ENCODE measurements around the gene TMIGD1. TPM values are rescaled to one million over a fixed set of nuclear protein-coding genes. Genes with fewer than 3 reads are reported as not detected.

TMIGD1 gene
- total RNA-seq, 1 experiment from 2014 or later = not detected

DNA sequence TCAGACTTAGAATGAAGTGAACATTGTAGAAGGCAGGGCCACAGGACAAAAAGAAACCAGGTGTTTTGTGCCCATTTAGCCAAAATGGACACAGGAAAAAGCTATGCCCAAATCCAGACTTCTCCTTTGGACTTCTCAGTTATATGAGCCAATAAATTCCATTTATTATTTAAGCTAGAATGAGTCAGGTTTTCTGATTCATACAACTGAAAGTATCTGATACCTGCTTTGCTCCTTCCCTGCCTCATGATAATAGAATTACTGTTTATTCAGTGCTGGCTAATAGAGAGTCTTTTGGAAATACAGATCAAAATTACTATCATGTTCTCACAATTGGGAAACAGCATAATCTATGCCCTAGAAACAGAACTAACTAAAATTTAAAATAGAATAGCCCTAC is 36.1 kb upstream of the TMIGD1 start:
- TF ChIP-seq EZH2 (IDR thresholded peaks at IDR 0.05; ENCODE audit: borderline replicate concordance, low read depth, low read length, poor library complexity, severe bottlenecking) = no peak
- TF ChIP-seq, protein P1, sequence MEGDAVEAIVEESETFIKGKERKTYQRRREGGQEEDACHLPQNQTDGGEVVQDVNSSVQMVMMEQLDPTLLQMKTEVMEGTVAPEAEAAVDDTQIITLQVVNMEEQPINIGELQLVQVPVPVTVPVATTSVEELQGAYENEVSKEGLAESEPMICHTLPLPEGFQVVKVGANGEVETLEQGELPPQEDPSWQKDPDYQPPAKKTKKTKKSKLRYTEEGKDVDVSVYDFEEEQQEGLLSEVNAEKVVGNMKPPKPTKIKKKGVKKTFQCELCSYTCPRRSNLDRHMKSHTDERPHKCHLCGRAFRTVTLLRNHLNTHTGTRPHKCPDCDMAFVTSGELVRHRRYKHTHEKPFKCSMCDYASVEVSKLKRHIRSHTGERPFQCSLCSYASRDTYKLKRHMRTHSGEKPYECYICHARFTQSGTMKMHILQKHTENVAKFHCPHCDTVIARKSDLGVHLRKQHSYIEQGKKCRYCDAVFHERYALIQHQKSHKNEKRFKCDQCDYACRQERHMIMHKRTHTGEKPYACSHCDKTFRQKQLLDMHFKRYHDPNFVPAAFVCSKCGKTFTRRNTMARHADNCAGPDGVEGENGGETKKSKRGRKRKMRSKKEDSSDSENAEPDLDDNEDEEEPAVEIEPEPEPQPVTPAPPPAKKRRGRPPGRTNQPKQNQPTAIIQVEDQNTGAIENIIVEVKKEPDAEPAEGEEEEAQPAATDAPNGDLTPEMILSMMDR (conservative IDR thresholded peaks at IDR 0.05; ENCODE audit: low read depth, low read length) = no peak
- no peaks in the 10 kb centered on the region for H3K36me3 ChIP-seq (ENCODE audit: insufficient read depth, low read length, poor library complexity, severe bottlenecking)
- no peak overlapping the region for H3K4me3 ChIP-seq (ENCODE audit: low read depth, low read length, poor library complexity, severe bottlenecking)
- H3K9me3 ChIP-seq (ENCODE audit: low read depth, low read length, poor library complexity, severe bottlenecking) = no peaks in the 10 kb centered on the region
- no peaks in the 10 kb centered on the region for H3K4me1 ChIP-seq (ENCODE audit: insufficient read depth, low read length, poor library complexity, severe bottlenecking)
- intact Hi-C loops (cut with micrococcal nuclease; ENCODE audit: unreplicated experiment) = no loop called here
- H3K27ac ChIP-seq (ENCODE audit: low read depth, low read length, poor library complexity, severe bottlenecking) = no peak overlapping the region
- ChIA-PET CTCF (no interaction called here), POLR2A (ENCODE audit: low non-redundant PET) (no interaction called here)
- no peak for DNase-seq (ENCODE audit: low spot score)
- no TSS peak for BruUV-seq (replicated peaks)
- H3K27me3 ChIP-seq (replicated peaks; ENCODE audit: insufficient read depth, low read depth, low read length, poor library complexity) = peaks cover 15% of the 10 kb centered on the region

DNA sequence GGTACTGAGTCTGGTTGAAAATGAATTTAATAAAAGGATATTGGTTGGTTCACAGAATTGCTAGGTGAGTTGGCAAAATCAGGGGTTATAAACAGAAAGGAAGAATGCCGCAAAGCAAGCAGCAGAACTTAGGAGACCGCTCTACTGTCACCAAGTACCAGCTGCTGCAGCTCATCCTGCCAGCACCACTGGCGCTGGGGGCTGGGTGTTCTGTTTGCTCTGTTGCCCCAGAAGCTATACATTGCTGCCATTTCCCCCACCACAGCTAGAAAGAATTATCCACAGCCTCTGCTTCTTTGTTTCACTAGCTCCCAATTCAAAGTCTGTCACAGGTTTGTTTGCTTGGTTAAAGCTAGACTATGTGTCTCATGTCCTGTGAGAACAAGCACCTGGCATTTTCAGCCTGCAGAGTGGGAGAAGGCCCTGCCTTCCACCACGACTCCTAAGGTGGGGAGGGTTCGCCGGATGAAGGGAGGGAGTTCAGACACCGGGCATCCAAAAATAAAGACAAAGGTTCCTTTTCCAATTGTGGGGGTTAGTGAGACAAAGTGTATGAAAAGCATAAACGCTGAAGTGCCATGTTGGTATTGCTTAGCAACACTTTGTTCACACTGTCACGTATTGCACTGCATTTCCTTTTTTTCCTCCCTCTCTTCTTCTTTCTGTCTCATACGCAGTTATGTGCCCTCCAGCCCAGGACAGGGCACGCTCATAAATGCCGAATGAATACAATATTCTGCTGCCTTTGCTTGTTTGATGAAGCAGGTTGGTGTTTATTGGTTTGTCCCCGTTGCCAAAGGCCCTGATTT is 35.3 kb upstream of the TMIGD1 start:
- Histone ChIP-seq H3K4me1 (ENCODE audit: insufficient read depth, low read length, poor library complexity, severe bottlenecking) (no peaks in the 10 kb centered on the region), H3K27me3 (replicated peaks; ENCODE audit: insufficient read depth, low read depth, low read length, poor library complexity) (peaks cover 15% of the 10 kb centered on the region), H3K36me3 (ENCODE audit: insufficient read depth, low read length, poor library complexity, severe bottlenecking) (no peaks in the 10 kb centered on the region), H3K4me3 (ENCODE audit: low read depth, low read length, poor library complexity, severe bottlenecking) (no peak overlapping the region), H3K9me3 (ENCODE audit: low read depth, low read length, poor library complexity, severe bottlenecking) (no peaks in the 10 kb centered on the region), H3K27ac (ENCODE audit: low read depth, low read length, poor library complexity, severe bottlenecking) (no peak overlapping the region)
- POLR2A ChIA-PET (ENCODE audit: low non-redundant PET) = no interaction called here
- CTCF ChIA-PET = interaction anchor here (0.6 kb wide), 1 partner anchor 28 kb away, joined by 3 read pairs; no protein-coding TSS in a partner anchor
- DNase-seq (ENCODE audit: low spot score) = no peak
- no TSS peak for BruUV-seq (replicated peaks)
- intact Hi-C loops (cut with micrococcal nuclease; ENCODE audit: unreplicated experiment) = no loop called here
- no peak for TF ChIP-seq EZH2 (IDR thresholded peaks at IDR 0.05; ENCODE audit: borderline replicate concordance, low read depth, low read length, poor library complexity, severe bottlenecking)
- TF ChIP-seq, protein P1 (conservative IDR thresholded peaks at IDR 0.05; ENCODE audit: low read depth, low read length) = no peak

DNA sequence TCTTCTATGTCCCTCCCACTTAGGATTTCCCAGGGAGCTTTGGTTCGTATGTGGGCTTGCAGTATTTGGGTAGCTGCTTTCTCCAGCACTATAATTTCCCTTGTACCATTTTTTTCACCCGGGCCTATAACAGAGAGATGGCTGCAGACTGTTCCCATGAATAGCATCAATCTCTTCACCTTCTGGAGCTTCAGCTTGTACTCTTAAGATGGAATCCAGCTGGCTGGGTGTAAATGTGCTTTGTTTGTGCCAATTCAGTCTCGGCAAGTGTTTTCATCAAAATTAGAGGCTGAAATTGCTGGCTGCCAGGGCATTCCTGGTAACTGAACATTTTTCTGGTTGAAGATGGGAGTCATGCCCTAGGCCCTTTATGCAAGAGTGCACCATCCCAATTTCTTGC is 32.7 kb upstream of the TMIGD1 start:
- CTCF ChIA-PET = no interaction called here
- peaks cover 10% of the 10 kb centered on the region for H3K9me3 ChIP-seq (ENCODE audit: low read depth, low read length, poor library complexity, severe bottlenecking)
- peaks cover 5% of the 10 kb centered on the region for H3K27me3 ChIP-seq (replicated peaks; ENCODE audit: insufficient read depth, low read depth, low read length, poor library complexity)
- no TSS peak for BruUV-seq (replicated peaks)
- no peak overlapping the region for H3K4me3 ChIP-seq (ENCODE audit: low read depth, low read length, poor library complexity, severe bottlenecking)
- TF ChIP-seq, protein P1 (conservative IDR thresholded peaks at IDR 0.05; ENCODE audit: low read depth, low read length) = no peak
- no peak for TF ChIP-seq EZH2 (IDR thresholded peaks at IDR 0.05; ENCODE audit: borderline replicate concordance, low read depth, low read length, poor library complexity, severe bottlenecking)
- H3K4me1 ChIP-seq (ENCODE audit: insufficient read depth, low read length, poor library complexity, severe bottlenecking) = no peaks in the 10 kb centered on the region
- no peak overlapping the region for H3K27ac ChIP-seq (ENCODE audit: low read depth, low read length, poor library complexity, severe bottlenecking)
- intact Hi-C loops (cut with micrococcal nuclease; ENCODE audit: unreplicated experiment) = no loop called here
- POLR2A ChIA-PET (ENCODE audit: low non-redundant PET) = interaction anchor here (0.6 kb wide), 1 partner anchor 8 kb away, joined by 3 read pairs; no protein-coding TSS in a partner anchor
- H3K36me3 ChIP-seq (ENCODE audit: insufficient read depth, low read length, poor library complexity, severe bottlenecking) = no peaks in the 10 kb centered on the region
- DNase-seq (ENCODE audit: low spot score) = no peak

Measured in A673 (cell line).